ENCODE results near the gene ADTRP.

DNA sequence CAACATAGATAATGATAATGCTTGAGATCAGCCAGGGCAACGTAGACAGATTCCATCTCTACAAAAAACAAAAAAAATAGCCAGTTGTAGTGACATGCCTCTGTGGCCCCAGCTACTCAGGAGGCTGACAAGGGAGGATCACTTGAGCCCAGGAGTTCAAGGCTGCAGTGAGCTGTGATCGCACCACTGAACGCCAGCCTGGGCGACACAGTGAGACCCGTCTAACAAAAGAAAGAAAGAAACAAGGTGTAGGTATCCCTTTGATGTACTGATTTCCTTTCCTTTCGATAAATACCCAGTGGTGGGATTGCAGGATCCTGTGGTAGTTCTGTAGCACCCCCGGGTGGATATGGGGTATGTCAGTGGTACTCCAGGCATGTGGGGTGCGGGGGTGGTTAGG lies 48.2 kb upstream of the ADTRP start:
- TF ChIP-seq CTCF (conservative IDR thresholded peaks at IDR 0.05 in 1 of 2, IDR thresholded peaks at IDR 0.05 in 1 of 2; ENCODE audit: low read depth in 1 of 2, low read length in 2 of 2) (no peak), EZH2 (IDR thresholded peaks at IDR 0.05; ENCODE audit: low read length, missing control alignments) (no peak)
